MM.1S (cell line): ENCODE data around the gene PNMA1.

Experiments used
- DNase-seq: peaks from one replicate; pipeline ENCODE4 v3.0.0-alpha.2; 2015
- H2AFZ ChIP-seq: fragments of 300-600 bp; sonication (generic); 2 replicates; pipeline ENCODE4 v1.6.0; 2016; ENCODE audit warnings: antibody characterized with exemption, low read length
- H3F3A ChIP-seq: fragments of 300-600 bp; sonication (generic); 2 replicates; pipeline ENCODE4 v1.6.1; 2016; ENCODE audit warnings: mild to moderate bottlenecking, antibody characterized with exemption, low read length, moderate library complexity, mixed read lengths; ENCODE audit not compliant: insufficient read depth
- H3K27ac ChIP-seq: fragments of 300-600 bp; sonication (generic); 2 replicates; pipeline ENCODE4 v1.5.1; 2016; ENCODE audit warnings: mild to moderate bottlenecking, low read length
- H3K27me3 ChIP-seq: fragments of 300-600 bp; sonication (generic); replicated peaks from 2 replicates; pipeline ENCODE4 v1.6.0; 2016; ENCODE audit warnings: low read length; ENCODE audit not compliant: insufficient read depth
- H3K36me3 ChIP-seq: fragments of 300-600 bp; sonication (generic); replicated peaks from 2 replicates; pipeline ENCODE4 v1.6.1; 2016; ENCODE audit warnings: mild to moderate bottlenecking, low read length, mixed read lengths; ENCODE audit not compliant: insufficient read depth
- H3K4me1 ChIP-seq: fragments of 300-600 bp; sonication (generic); 2 replicates; pipeline ENCODE4 v1.6.1; 2016; ENCODE audit warnings: low read length, mixed read lengths
- H3K4me2 ChIP-seq: fragments of 300-600 bp; sonication (generic); 2 replicates; pipeline ENCODE4 v1.6.0; 2016; ENCODE audit warnings: low read depth, low read length
- H3K4me3 ChIP-seq: fragments of 300-600 bp; sonication (generic); 2 replicates; pipeline ENCODE4 v1.5.1; 2016; ENCODE audit warnings: low read length, mixed read lengths
- H3K79me2 ChIP-seq: fragments of 300-600 bp; sonication (generic); 2 replicates; pipeline ENCODE4 v1.6.1; 2016; ENCODE audit warnings: mixed run types, low read length, mixed read lengths
- H3K9ac ChIP-seq: fragments of 300-600 bp; sonication (generic); 2 replicates; pipeline ENCODE4 v1.6.1; 2016; ENCODE audit warnings: low read length, mixed read lengths
- H3K9me2 ChIP-seq: fragments of 300-600 bp; sonication (generic); replicated peaks from 2 replicates; pipeline ENCODE4 v1.6.1; 2016; ENCODE audit warnings: mild to moderate bottlenecking, low read length, mixed read lengths; ENCODE audit not compliant: insufficient read depth
- H3K9me3 ChIP-seq: fragments of 300-600 bp; sonication (generic); replicated peaks from 2 replicates; pipeline ENCODE4 v1.6.1; 2016; ENCODE audit warnings: mild to moderate bottlenecking, low read length, mixed read lengths; ENCODE audit not compliant: insufficient read depth
- H4K20me1 ChIP-seq: fragments of 300-600 bp; sonication (generic); 2 replicates; pipeline ENCODE4 v1.6.1; 2016; ENCODE audit warnings: mild to moderate bottlenecking, low read length, moderate library complexity, mixed read lengths; ENCODE audit not compliant: insufficient read depth
- CTCF ChIP-seq: fragments of 300-600 bp; sonication (generic); IDR thresholded peaks from 2 replicates; pipeline ENCODE4 v1.5.1; 2016; ENCODE audit warnings: antibody characterized with exemption, low read length, mixed read lengths
- EZH2 ChIP-seq: fragments of 300-600 bp; sonication (generic); optimal IDR thresholded peaks from 2 replicates; pipeline ENCODE3; 2017; ENCODE audit warnings: low read depth, mild to moderate bottlenecking, antibody characterized with exemption, low read length, mixed read lengths
- EZH2phosphoT487 ChIP-seq: fragments of 300-600 bp; sonication (generic); IDR thresholded peaks from 2 replicates; pipeline ENCODE4 v1.6.1; 2018; ENCODE audit warnings: antibody characterized with exemption, low read length

Gene PNMA1

GRCh38 chr14:73715707-73716106, 1.5 kb upstream of the PNMA1 start:
- Histone ChIP-seq H3K4me3 (no peak overlapping the region), H3K4me2 (no peak overlapping the region), H3F3A (no peaks in the 10 kb centered on the region), H3K27ac (no peak overlapping the region), H3K36me3 (no peaks in the 10 kb centered on the region), H3K27me3 (no peaks in the 10 kb centered on the region), H3K9ac (no peak overlapping the region), H3K9me3 (no peaks in the 10 kb centered on the region), H3K4me1 (peaks cover 4% of the 10 kb centered on the region; the same call in 1 of the 2 replicates), H3K9me2 (no peaks in the 10 kb centered on the region), H2AFZ (no peak overlapping the region), H3K79me2 (no peaks in the 10 kb centered on the region), H4K20me1 (no peaks in the 10 kb centered on the region)
- no peak for DNase-seq
- no peak for TF ChIP-seq CTCF

- Histone ChIP-seq H4K20me1 (no peaks in the 10 kb centered on the region), H2AFZ (no peak overlapping the region), H3K36me3 (no peaks in the 10 kb centered on the region), H3K9ac (no peak overlapping the region), H3K27me3 (no peaks in the 10 kb centered on the region), H3K9me3 (no peaks in the 10 kb centered on the region), H3K4me1 (peaks cover 4% of the 10 kb centered on the region; the same call in 1 of the 2 replicates), H3K4me3 (no peak overlapping the region), H3K27ac (no peak overlapping the region), H3F3A (no peaks in the 10 kb centered on the region), H3K9me2 (no peaks in the 10 kb centered on the region), H3K4me2 (peak overlapping the region; percentile 41), H3K79me2 (no peaks in the 10 kb centered on the region)
- DNase-seq, result no peak
- TF ChIP-seq EZH2, result no peak
- TF ChIP-seq EZH2phosphoT487, result no peak
- no peak for TF ChIP-seq CTCF
Observed at GRCh38 chr14:73714656-73715081, 485 bp upstream of the PNMA1 start.

- Histone ChIP-seq H3K4me3 (peak overlapping the region; percentile 55; the same call in 1 of the 2 replicates), H3K27me3 (no peaks in the 10 kb centered on the region), H3K4me1 (peaks cover 4% of the 10 kb centered on the region; the same call in 1 of the 2 replicates), H3K79me2 (no peaks in the 10 kb centered on the region), H3K4me2 (peak overlapping the region; percentile 76), H3F3A (no peaks in the 10 kb centered on the region), H4K20me1 (no peaks in the 10 kb centered on the region), H3K27ac (no peak overlapping the region), H3K9ac (no peak overlapping the region), H3K9me3 (no peaks in the 10 kb centered on the region), H3K9me2 (no peaks in the 10 kb centered on the region), H3K36me3 (no peaks in the 10 kb centered on the region), H2AFZ (0 out of 2 replicates have a peak overlapping the region, but pooled peaks have one; percentile 45)
- TF ChIP-seq EZH2phosphoT487 (no peak), CTCF (no peak), EZH2 (no peak)
- no peak for DNase-seq
Observed at GRCh38 chr14:73713206-73713802, 880 bp downstream of the PNMA1 start.
